GM12865 (cell line): ENCODE data around the gene LY86.

ENCODE experiments used
- DNase-seq: peaks from one replicate; pipeline ENCODE4 v3.0.0; 2010; ENCODE audit warnings: low read depth
- H3K4me3 ChIP-seq: 2 replicates; pipeline ENCODE4 v1.5.1; 2011; ENCODE audit warnings: mild to moderate bottlenecking, low read depth, low read length, control low read depth
- CTCF ChIP-seq: IDR thresholded peaks from 2 replicates; pipeline ENCODE4 v1.5.1; 2011; ENCODE audit warnings: low read length, control low read depth, low read depth, inconsistent platforms; ENCODE audit not compliant: insufficient read depth; ENCODE audit errors: missing control alignments

The LY86 gene

GRCh38 chr6:6649824-6650349, 61.4 kb downstream of the LY86 start:
- TF ChIP-seq CTCF = no peak
- DNase-seq = no peak
- H3K4me3 ChIP-seq = no peak overlapping the region

- DNase-seq = no peak
- H3K4me3 ChIP-seq = no peak overlapping the region
- no peak for TF ChIP-seq CTCF
Measured at GRCh38 chr6:6650839-6651238, 62.3 kb downstream of the LY86 start.

GRCh38 chr6:6651335-6651734, 62.8 kb downstream of the LY86 start:
- DNase-seq = no peak
- no peak for TF ChIP-seq CTCF
- no peak overlapping the region for H3K4me3 ChIP-seq

GRCh38 chr6:6652932-6653331, 64.4 kb downstream of the LY86 start:
- TF ChIP-seq CTCF = no peak
- no peak overlapping the region for H3K4me3 ChIP-seq
- DNase-seq = no peak

GRCh38 chr6:6654599-6655575, 66.4 kb downstream of the LY86 start:
- DNase-seq = no peak
- H3K4me3 ChIP-seq = no peak overlapping the region
- TF ChIP-seq CTCF = no peak

GRCh38 chr6:6655805-6656251, 67.3 kb downstream of the LY86 start:
- TF ChIP-seq CTCF = no peak
- DNase-seq = peak; percentile 45
- no peak overlapping the region for H3K4me3 ChIP-seq

GRCh38 chr6:6656287-6656686, 67.8 kb downstream of the LY86 start:
- no peak for TF ChIP-seq CTCF
- no peak overlapping the region for H3K4me3 ChIP-seq
- peak; percentile 37 for DNase-seq
